Osteocyte (in vitro differentiated cells): ENCODE data around the gene MGRN1. TPM values are rescaled to one million over a fixed set of nuclear protein-coding genes. Genes with fewer than 3 reads are reported as not detected.

Experiments used
- DNase-seq: peaks from one replicate; pipeline ENCODE4 v3.0.0; 2021; ENCODE audit warnings: mixed read lengths; ENCODE audit not compliant: unreplicated experiment; ENCODE audit errors: extremely low spot score
- H3K27ac Mint-ChIP-seq: one replicate; pipeline ENCODE4 v1.8.0; 2021; ENCODE audit warnings: mild to moderate bottlenecking, mixed read lengths; ENCODE audit not compliant: unreplicated experiment
- H3K27me3 Mint-ChIP-seq: one replicate; pipeline ENCODE4 v1.8.0; 2021; ENCODE audit warnings: mixed read lengths; ENCODE audit not compliant: unreplicated experiment
- H3K36me3 Mint-ChIP-seq: one replicate; pipeline ENCODE4 v1.8.0; 2021; ENCODE audit warnings: mixed read lengths; ENCODE audit not compliant: unreplicated experiment
- H3K4me1 Mint-ChIP-seq: one replicate; pipeline ENCODE4 v1.8.0; 2021; ENCODE audit warnings: mixed read lengths; ENCODE audit not compliant: unreplicated experiment
- H3K4me3 Mint-ChIP-seq: one replicate; pipeline ENCODE4 v1.8.0; 2021; ENCODE audit warnings: mild to moderate bottlenecking, moderate library complexity, mixed read lengths; ENCODE audit not compliant: unreplicated experiment
- H3K9me3 Mint-ChIP-seq: one replicate; pipeline ENCODE4 v1.8.0; 2021; ENCODE audit warnings: mixed read lengths; ENCODE audit not compliant: unreplicated experiment
- total RNA-seq: library from RNA; stranded (reverse); gene quantifications from 2 replicates; pipeline ENCODE4 v1.2.1, GENCODE V29; 2021
- TF ChIP-seq, protein P1 (sequence below): fragments of 200-600 bp; sonication (generic); IDR thresholded peaks from 2 replicates; pipeline ENCODE4 v1.5.0; 2021; ENCODE audit warnings: antibody characterized with exemption, mild to moderate bottlenecking, moderate library complexity

Gene MGRN1
- total RNA-seq, 1 donor from 2014 or later: 94.6 TPM

DNA sequence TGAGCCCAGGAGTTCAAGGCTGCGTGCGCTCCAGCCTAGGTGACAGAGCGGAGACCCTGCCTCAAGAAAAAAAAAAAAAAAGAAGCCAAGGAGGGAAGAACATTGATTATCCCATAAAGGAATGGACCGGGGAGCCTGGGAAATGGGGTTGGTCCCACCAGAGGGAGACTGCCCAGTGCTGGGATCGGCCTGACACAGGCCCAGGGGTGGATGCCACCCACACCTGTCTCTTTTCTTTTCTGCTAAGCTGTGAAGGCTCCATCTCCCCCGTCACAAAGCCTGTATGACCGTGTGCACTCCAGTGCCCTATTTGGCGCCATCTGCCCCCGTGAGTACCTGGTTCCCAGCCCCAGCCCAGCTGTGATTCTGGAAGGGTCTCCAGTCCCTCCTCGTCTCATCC, 25.6 kb upstream of the MGRN1 start:
- Mint-ChIP-seq H3K27ac (no peak overlapping the region), H3K9me3 (no peaks in the 10 kb centered on the region), H3K4me3 (no peak overlapping the region), H3K36me3 (no peaks in the 10 kb centered on the region), H3K4me1 (no peaks in the 10 kb centered on the region), H3K27me3 (peaks cover 15% of the 10 kb centered on the region)
- TF ChIP-seq, protein P1, sequence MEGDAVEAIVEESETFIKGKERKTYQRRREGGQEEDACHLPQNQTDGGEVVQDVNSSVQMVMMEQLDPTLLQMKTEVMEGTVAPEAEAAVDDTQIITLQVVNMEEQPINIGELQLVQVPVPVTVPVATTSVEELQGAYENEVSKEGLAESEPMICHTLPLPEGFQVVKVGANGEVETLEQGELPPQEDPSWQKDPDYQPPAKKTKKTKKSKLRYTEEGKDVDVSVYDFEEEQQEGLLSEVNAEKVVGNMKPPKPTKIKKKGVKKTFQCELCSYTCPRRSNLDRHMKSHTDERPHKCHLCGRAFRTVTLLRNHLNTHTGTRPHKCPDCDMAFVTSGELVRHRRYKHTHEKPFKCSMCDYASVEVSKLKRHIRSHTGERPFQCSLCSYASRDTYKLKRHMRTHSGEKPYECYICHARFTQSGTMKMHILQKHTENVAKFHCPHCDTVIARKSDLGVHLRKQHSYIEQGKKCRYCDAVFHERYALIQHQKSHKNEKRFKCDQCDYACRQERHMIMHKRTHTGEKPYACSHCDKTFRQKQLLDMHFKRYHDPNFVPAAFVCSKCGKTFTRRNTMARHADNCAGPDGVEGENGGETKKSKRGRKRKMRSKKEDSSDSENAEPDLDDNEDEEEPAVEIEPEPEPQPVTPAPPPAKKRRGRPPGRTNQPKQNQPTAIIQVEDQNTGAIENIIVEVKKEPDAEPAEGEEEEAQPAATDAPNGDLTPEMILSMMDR: no peak
- DNase-seq: no peak

DNA sequence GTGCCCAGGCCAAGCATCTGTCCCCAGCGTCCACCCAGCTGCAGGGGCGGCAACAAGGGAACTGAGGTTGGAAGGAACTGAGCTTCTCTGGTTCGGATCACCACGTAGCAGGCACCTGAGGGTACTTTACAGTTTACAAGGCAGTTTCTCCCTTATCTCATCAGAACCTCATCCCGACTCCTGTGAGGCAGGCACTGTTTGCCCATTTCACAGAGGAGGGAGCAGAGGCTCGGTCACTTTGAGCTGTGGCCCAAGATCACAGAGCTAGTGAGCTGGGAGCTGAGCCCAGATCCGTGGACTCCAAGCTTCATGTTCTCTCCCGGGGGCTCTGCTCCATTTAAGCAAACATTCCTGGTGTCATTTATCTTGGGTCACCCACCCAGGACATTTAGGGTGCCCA, 25.1 kb upstream of the MGRN1 start:
- no peak for DNase-seq
- H3K9me3 Mint-ChIP-seq: no peaks in the 10 kb centered on the region

DNA sequence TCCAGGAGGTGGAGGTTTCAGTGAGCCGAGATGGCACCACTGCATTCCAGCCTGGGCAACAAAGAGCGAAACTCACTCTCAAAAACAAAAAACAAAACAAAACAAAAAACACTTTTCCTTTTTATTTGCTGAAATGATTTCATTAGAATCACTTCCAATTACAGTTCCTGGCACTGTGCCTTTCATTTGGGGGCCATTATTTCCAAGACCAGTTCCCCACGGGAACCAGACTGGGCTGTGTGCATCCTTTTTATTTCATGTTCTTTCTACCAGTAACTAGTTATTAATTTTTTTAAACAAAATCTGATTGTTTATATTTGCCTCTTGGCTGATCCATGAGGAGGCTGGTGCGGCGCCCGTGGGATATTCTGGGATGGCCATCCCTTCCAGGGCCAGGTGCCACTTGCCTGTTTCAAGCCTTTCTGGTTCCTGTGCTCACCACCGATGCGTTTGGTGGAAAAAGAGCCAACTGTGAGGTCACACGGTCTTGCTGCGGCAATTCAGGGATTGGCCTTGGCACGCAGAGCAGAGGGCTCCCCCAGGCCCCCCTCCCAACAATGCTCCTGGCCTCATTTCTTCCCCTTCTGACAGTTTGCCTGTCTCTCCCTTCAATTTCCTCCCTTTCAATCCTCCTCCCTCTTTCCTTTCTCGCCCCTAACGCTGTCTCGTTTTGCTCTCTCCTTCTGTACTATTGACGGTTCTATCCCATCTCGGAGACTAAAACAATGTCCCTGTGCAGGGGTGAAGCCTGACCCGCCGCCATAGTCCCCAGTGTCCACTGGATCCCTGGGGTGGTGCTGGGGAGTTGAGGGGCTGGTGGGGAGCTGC, 23.4 kb upstream of the MGRN1 start:
- DNase-seq: no peak
- Mint-ChIP-seq H3K36me3 (no peaks in the 10 kb centered on the region), H3K27me3 (peaks cover 12% of the 10 kb centered on the region), H3K4me3 (no peak overlapping the region), H3K4me1 (no peaks in the 10 kb centered on the region), H3K9me3 (no peaks in the 10 kb centered on the region), H3K27ac (no peak overlapping the region)
- TF ChIP-seq, protein P1: no peak

More for the DNA sequence above, 25.1 kb upstream of the MGRN1 start:
- no peak overlapping the region for H3K27ac Mint-ChIP-seq
- TF ChIP-seq, protein P1: no peak
- H3K4me1 Mint-ChIP-seq: no peaks in the 10 kb centered on the region
- no peak overlapping the region for H3K4me3 Mint-ChIP-seq
- no peaks in the 10 kb centered on the region for H3K36me3 Mint-ChIP-seq
- H3K27me3 Mint-ChIP-seq: peaks cover 15% of the 10 kb centered on the region

DNA sequence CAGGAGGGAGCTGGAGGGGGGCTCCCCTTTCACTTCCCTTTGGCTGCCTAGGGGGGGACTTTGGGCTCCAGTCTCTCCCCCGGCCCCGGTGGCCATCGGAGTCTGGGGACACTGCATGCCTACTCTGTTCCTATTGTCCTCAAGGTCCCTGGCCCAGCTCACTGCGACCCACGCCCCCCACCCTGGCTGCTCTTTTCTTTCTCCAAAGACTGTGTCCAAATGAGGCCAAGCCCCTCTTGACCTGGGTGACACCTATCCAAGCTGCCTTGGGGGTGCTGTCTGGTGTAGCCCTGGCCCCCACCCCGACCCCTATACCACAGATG, 22.8 kb upstream of the MGRN1 start:
- H3K27ac Mint-ChIP-seq: no peak overlapping the region
- TF ChIP-seq, protein P1: no peak
- no peak overlapping the region for H3K4me3 Mint-ChIP-seq
- no peaks in the 10 kb centered on the region for H3K36me3 Mint-ChIP-seq
- H3K9me3 Mint-ChIP-seq: no peaks in the 10 kb centered on the region
- H3K27me3 Mint-ChIP-seq: peaks cover 12% of the 10 kb centered on the region
- DNase-seq: no peak
- no peaks in the 10 kb centered on the region for H3K4me1 Mint-ChIP-seq

DNA sequence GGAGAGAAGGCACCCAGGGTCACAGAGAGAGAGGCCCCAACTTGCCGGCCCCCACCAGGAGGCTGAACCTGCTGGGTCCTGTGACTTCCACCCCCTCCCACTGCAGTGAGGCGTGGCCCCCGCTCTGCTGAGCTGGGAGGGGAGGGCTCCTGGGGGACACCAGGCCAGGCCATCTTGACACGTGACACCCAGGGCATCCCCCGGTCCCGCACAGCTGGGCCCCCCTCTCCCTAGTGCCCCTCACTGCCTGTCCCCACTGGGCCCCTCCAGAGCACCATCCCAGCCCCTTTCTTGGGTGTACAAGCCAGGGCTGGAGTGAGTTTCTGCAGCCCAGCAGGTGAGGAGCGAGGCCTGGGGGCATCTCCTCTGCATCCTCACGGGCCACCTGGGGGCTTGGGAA, 22.3 kb upstream of the MGRN1 start:
- Mint-ChIP-seq H3K27ac (no peak overlapping the region), H3K9me3 (no peaks in the 10 kb centered on the region), H3K4me3 (no peak overlapping the region), H3K36me3 (no peaks in the 10 kb centered on the region), H3K4me1 (no peaks in the 10 kb centered on the region), H3K27me3 (peaks cover 12% of the 10 kb centered on the region)
- DNase-seq: no peak
- TF ChIP-seq, protein P1: no peak
